OCI-LY1 (cell line): ENCODE measurements around the gene TRIOBP.

Experiments used
- H2AFZ ChIP-seq: fragments of 200-600 bp; sonication (generic), shearing (Covaris generic); 2 replicates; pipeline ENCODE4 v1.6.0; 2014; ENCODE audit warnings: antibody characterized with exemption, mild to moderate bottlenecking, low read length
- H3F3A ChIP-seq: fragments of 200-600 bp; sonication (generic), shearing (Covaris generic); 2 replicates; pipeline ENCODE4 v1.6.0; 2014; ENCODE audit warnings: mild to moderate bottlenecking, antibody characterized with exemption, low read length, moderate library complexity; ENCODE audit not compliant: insufficient read depth
- H3K27ac ChIP-seq: fragments of 200-600 bp; sonication (generic); 2 replicates; pipeline ENCODE4 v1.5.1; 2014; ENCODE audit warnings: low read length, mixed run types, mild to moderate bottlenecking, low read depth; ENCODE audit not compliant: poor library complexity, severe bottlenecking
- H3K27me3 ChIP-seq: fragments of 200-600 bp; sonication (generic); 2 replicates; pipeline ENCODE4 v1.6.0; 2014; ENCODE audit warnings: antibody characterized with exemption, mild to moderate bottlenecking, low read length, moderate library complexity; ENCODE audit not compliant: insufficient read depth
- H3K36me3 ChIP-seq: fragments of 200-600 bp; sonication (generic); 2 replicates; pipeline ENCODE4 v1.6.1; 2014; ENCODE audit warnings: mild to moderate bottlenecking, antibody characterized with exemption, low read length, moderate library complexity, mixed read lengths; ENCODE audit not compliant: insufficient read depth
- H3K4me1 ChIP-seq: fragments of 200-600 bp; sonication (generic); 2 replicates; pipeline ENCODE4 v1.5.1; 2014; ENCODE audit warnings: mild to moderate bottlenecking, low read length, moderate library complexity; ENCODE audit not compliant: insufficient read depth, severe bottlenecking
- H3K4me2 ChIP-seq: fragments of 200-600 bp; sonication (generic), shearing (Covaris generic); 2 replicates; pipeline ENCODE4 v1.6.1; 2014; ENCODE audit warnings: low read length
- H3K4me3 ChIP-seq: fragments of 200-600 bp; sonication (generic); 2 replicates; pipeline ENCODE4 v1.5.1; 2014; ENCODE audit warnings: low read length, low read depth, mild to moderate bottlenecking, mixed read lengths; ENCODE audit not compliant: poor library complexity, severe bottlenecking
- H3K79me2 ChIP-seq: fragments of 200-600 bp; shearing (Covaris generic); 2 replicates; pipeline ENCODE4 v1.6.1; 2016; ENCODE audit warnings: mixed run types, low read length, mixed read lengths; ENCODE audit not compliant: insufficient read depth
- H3K9ac ChIP-seq: fragments of 200-600 bp; sonication (generic), shearing (Covaris generic); 2 replicates; pipeline ENCODE4 v1.6.1; 2014; ENCODE audit warnings: mild to moderate bottlenecking, low read length, mixed read lengths
- H3K9me2 ChIP-seq: fragments of 200-600 bp; sonication (generic), shearing (Covaris generic); 2 replicates; pipeline ENCODE4 v1.6.1; 2014; ENCODE audit warnings: low read depth, mild to moderate bottlenecking, low read length, mixed read lengths
- H3K9me3 ChIP-seq: fragments of 200-600 bp; shearing (Covaris generic); 2 replicates; pipeline ENCODE4 v1.6.1; 2014; ENCODE audit warnings: low read length, mixed read lengths
- H4K20me1 ChIP-seq: fragments of 200-600 bp; sonication (generic), shearing (Covaris generic); 2 replicates; pipeline ENCODE4 v1.6.0; 2016; ENCODE audit warnings: mild to moderate bottlenecking, low read length; ENCODE audit not compliant: insufficient read depth
- CTCF ChIP-seq: fragments of 200-600 bp; sonication (generic), shearing (Covaris generic); IDR thresholded peaks from 2 replicates; pipeline ENCODE4 v1.5.1; 2017; ENCODE audit warnings: mild to moderate bottlenecking, antibody characterized with exemption, low read length, moderate library complexity, mixed read lengths
- EZH2 ChIP-seq: fragments of 200-600 bp; sonication (generic), shearing (Covaris generic); IDR thresholded peaks from 2 replicates; pipeline ENCODE4 v1.8.0; 2017; ENCODE audit warnings: borderline replicate concordance, mixed run types, mild to moderate bottlenecking, antibody characterized with exemption, low read length, moderate library complexity, mixed read lengths

TRIOBP gene

GRCh38 chr22:37704645-37705044 lies 7.8 kb downstream of the TRIOBP start:
- no peak overlapping the region for H3K4me3 ChIP-seq
- H3K4me2 ChIP-seq: no peak overlapping the region
- H3K9me2 ChIP-seq: no peaks in the 10 kb centered on the region
- TF ChIP-seq EZH2 (no peak), CTCF (no peak)
- no peak overlapping the region for H3K27ac ChIP-seq
- no peaks in the 10 kb centered on the region for H3K9me3 ChIP-seq
- H3K4me1 ChIP-seq: peaks cover 15% of the 10 kb centered on the region
- no peaks in the 10 kb centered on the region for H4K20me1 ChIP-seq
- no peaks in the 10 kb centered on the region for H3F3A ChIP-seq
- H2AFZ ChIP-seq: no peak overlapping the region
- no peaks in the 10 kb centered on the region for H3K79me2 ChIP-seq
- no peaks in the 10 kb centered on the region for H3K27me3 ChIP-seq
- no peak overlapping the region for H3K9ac ChIP-seq
- no peaks in the 10 kb centered on the region for H3K36me3 ChIP-seq

- H3K9me3 ChIP-seq: no peaks in the 10 kb centered on the region
These were observed 8.4 kb downstream of the TRIOBP start for GRCh38 chr22:37705205-37705604.

GRCh38 chr22:37708580-37709444 lies 12.0 kb downstream of the TRIOBP start:
- Histone ChIP-seq H3K4me1 (peaks cover 20% of the 10 kb centered on the region), H3F3A (no peaks in the 10 kb centered on the region), H3K36me3 (no peaks in the 10 kb centered on the region), H3K27me3 (no peaks in the 10 kb centered on the region), H3K4me3 (no peak overlapping the region), H3K9ac (no peak overlapping the region), H3K27ac (no peak overlapping the region), H3K9me2 (no peaks in the 10 kb centered on the region), H3K9me3 (no peaks in the 10 kb centered on the region), H4K20me1 (no peaks in the 10 kb centered on the region), H2AFZ (no peak overlapping the region), H3K79me2 (no peaks in the 10 kb centered on the region), H3K4me2 (no peak overlapping the region)
- TF ChIP-seq CTCF (no peak), EZH2 (no peak)

More at GRCh38 chr22:37705205-37705604, 8.4 kb downstream of the TRIOBP start:
- H3K4me3 ChIP-seq: no peak overlapping the region
- no peaks in the 10 kb centered on the region for H3K9me2 ChIP-seq
- H3K79me2 ChIP-seq: no peaks in the 10 kb centered on the region
- H3K27ac ChIP-seq: no peak overlapping the region
- no peaks in the 10 kb centered on the region for H3K36me3 ChIP-seq
- H3F3A ChIP-seq: no peaks in the 10 kb centered on the region
- no peaks in the 10 kb centered on the region for H4K20me1 ChIP-seq
- H3K4me2 ChIP-seq: no peak overlapping the region
- H2AFZ ChIP-seq: no peak overlapping the region
- peaks cover 15% of the 10 kb centered on the region for H3K4me1 ChIP-seq
- no peaks in the 10 kb centered on the region for H3K27me3 ChIP-seq
- no peak overlapping the region for H3K9ac ChIP-seq
- TF ChIP-seq EZH2 (no peak), CTCF (no peak)
